ENCODE data around the gene CDH2.

The CDH2 gene

DNA sequence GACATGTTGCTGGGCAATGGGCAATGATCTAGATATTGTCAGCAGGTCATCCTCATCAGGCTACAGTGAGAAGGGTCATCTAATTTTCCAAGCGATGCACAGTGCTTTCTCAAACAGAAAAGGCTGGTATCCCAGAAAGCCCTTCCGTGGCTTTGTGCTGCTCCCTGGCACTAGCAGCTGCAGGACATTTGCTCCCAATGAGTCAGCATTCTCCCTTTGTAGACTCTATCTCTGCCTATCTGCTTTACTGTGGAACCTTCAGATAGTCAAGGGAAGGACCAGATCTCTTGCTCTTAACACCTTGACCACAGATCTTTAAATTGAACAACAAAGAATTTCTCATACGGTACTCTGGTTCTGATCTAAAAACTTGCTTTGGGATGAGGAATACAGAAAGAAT lies 101.4 kb downstream of the CDH2 start:
- in situ Hi-C loops (cut with HindIII; ENCODE audit: low sequenced_read_pairs): no loop called here
- TF ChIP-seq CTCF (IDR thresholded peaks at IDR 0.05; ENCODE audit: low read depth, low read length, missing control alignments): no peak
- no peak for DNase-seq (ENCODE audit: low read depth)
- no peak overlapping the region for H3K4me3 ChIP-seq (ENCODE audit: low read depth, low read length)

- DNase-seq (ENCODE audit: low read depth): no peak
- in situ Hi-C loops (cut with HindIII; ENCODE audit: low sequenced_read_pairs): no loop called here
- no peak for TF ChIP-seq CTCF (IDR thresholded peaks at IDR 0.05; ENCODE audit: low read depth, low read length, missing control alignments)
- H3K4me3 ChIP-seq (ENCODE audit: low read depth, low read length): no peak overlapping the region
These were observed 102.9 kb downstream of the CDH2 start for GRCh38 chr18:28074076-28074475.

DNA sequence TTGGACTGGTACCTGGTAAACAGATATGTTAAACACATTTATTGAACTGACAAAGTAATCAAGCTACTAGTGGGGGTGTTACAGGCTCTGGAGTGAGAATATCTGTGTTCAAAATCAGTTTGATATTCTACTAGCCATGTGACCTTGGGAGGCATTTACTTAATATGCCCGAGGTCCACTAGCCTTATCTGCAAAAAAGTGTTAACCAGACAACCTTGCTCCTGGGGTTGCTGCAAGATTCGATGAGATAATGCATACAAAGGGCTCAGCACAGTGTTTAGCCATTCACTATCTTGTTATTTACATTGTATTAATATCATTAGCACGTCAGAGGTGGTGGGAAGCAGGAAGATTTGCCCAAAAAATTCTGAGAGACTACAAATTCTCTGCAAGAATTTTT lies 103.3 kb downstream of the CDH2 start:
- in situ Hi-C loops (cut with HindIII; ENCODE audit: low sequenced_read_pairs): no loop called here
- TF ChIP-seq CTCF (IDR thresholded peaks at IDR 0.05; ENCODE audit: low read depth, low read length, missing control alignments): no peak
- DNase-seq (ENCODE audit: low read depth): no peak
- no peak overlapping the region for H3K4me3 ChIP-seq (ENCODE audit: low read depth, low read length)

DNA sequence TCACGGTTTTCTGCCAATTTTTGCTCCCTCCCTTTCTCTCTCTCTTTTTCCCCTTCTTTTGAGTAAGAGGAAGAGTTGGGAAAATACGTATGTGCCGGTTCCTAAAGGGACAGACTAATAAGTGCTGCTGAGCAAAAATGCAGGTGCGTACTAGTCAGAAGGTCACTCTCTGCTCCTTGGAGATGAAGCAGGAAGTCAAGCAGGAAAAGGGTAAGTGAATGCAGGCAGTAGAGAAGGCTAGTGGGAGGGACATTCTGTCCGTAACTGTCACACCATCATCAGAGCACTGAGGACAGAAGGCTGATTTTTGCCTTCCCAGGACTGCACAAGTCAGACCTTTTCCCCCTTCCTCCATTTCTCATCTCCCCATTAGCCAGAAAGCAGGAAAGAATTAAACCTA lies 105.7 kb downstream of the CDH2 start:
- no peak for TF ChIP-seq CTCF (IDR thresholded peaks at IDR 0.05; ENCODE audit: low read depth, low read length, missing control alignments)
- no peak overlapping the region for H3K4me3 ChIP-seq (ENCODE audit: low read depth, low read length)
- no peak for DNase-seq (ENCODE audit: low read depth)
- in situ Hi-C loops (cut with HindIII; ENCODE audit: low sequenced_read_pairs): no loop called here

- no peak overlapping the region for H3K4me3 ChIP-seq (ENCODE audit: low read depth, low read length)
- in situ Hi-C loops (cut with HindIII; ENCODE audit: low sequenced_read_pairs): no loop called here
- no peak for DNase-seq (ENCODE audit: low read depth)
- TF ChIP-seq CTCF (IDR thresholded peaks at IDR 0.05; ENCODE audit: low read depth, low read length, missing control alignments): no peak
These were observed 108.7 kb downstream of the CDH2 start for GRCh38 chr18:28068207-28068606.

DNA sequence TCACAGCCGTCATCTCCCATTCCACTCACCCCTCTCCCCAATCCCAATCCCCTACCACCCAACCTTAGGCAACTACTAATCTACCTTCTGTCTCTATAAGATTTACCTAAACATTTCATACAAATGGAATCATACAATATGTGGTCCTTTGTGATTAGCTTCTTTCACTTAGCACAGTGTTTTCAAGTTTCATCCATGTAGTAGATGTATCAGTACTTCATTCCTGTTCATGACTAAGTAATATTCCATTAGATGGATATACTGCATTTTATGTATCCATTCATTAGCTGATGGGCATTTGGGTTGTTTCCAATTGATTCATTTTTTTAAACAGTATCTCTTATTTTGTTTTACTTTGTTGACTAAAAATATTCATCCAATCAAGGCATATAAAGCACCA lies 109.6 kb downstream of the CDH2 start:
- H3K4me3 ChIP-seq (ENCODE audit: low read depth, low read length): no peak overlapping the region
- TF ChIP-seq CTCF (IDR thresholded peaks at IDR 0.05; ENCODE audit: low read depth, low read length, missing control alignments): no peak
- DNase-seq (ENCODE audit: low read depth): no peak
- in situ Hi-C loops (cut with HindIII; ENCODE audit: low sequenced_read_pairs): no loop called here

GRCh38 chr18:28065793-28066186 lies 111.1 kb downstream of the CDH2 start:
- no peak for DNase-seq (ENCODE audit: low read depth)
- no peak overlapping the region for H3K4me3 ChIP-seq (ENCODE audit: low read depth, low read length)
- no peak for TF ChIP-seq CTCF (IDR thresholded peaks at IDR 0.05; ENCODE audit: low read depth, low read length, missing control alignments)
- in situ Hi-C loops (cut with HindIII; ENCODE audit: low sequenced_read_pairs): no loop called here

All from astrocyte of the cerebellum (primary cell).